Frontal cortex (tissue), 4 donors: ENCODE results near the gene EN1. TPM values are rescaled to one million over a fixed set of nuclear protein-coding genes. Genes with fewer than 3 reads are reported as not detected.

ENCODE experiments used
- DNase-seq, 2 donors: peaks; one replicate each; pipeline ENCODE4 v3.0.0; 2012; ENCODE audit warnings: low spot score in 2 of 2
- FAIRE-seq: peaks from 2 replicates; lab custom pipeline; 2012; peaks lifted over from hg19 to GRCh38; lab: Jason Lieb, UNC
- total RNA-seq: library from RNA; depleted of rRNA; stranded (reverse); fragments of >200 nt; gene quantifications from one replicate; pipeline ENCODE4 v1.2.3, GENCODE V29; 2014
- donor health status: control.
- donor health status: control.
- donor health status: control.

The EN1 gene
- total RNA-seq, 1 donor from 2014 or later: not detected

DNA sequence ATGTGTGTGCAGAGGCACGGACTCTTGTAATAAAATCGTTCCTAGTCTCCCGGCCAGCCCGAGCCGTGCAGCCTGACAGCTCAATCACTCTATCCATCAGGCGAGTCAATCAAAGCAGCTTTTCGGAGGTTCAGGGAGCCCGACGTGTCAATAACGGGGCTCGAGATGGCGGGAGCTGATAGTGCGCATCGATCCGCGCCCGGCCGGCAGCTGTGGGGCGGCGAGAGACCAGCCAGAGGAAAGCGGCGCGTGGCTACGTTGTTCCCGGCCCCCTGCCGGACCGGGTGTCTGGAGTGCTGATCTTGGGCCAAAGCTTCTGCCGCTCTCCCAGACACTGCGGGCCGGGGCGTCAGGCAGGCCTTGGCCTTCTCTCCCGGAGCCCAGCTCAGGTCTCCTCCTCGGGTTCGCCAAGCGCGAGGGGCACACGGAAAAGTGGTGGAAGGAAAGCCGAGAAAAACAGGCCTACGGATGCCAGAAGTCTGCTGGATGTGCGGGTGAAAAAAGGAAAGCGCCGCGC lies 2.4 kb downstream of the EN1 start:
- peak in 1 of 2 donors; percentile 19 for DNase-seq
- no peak for FAIRE-seq

DNA sequence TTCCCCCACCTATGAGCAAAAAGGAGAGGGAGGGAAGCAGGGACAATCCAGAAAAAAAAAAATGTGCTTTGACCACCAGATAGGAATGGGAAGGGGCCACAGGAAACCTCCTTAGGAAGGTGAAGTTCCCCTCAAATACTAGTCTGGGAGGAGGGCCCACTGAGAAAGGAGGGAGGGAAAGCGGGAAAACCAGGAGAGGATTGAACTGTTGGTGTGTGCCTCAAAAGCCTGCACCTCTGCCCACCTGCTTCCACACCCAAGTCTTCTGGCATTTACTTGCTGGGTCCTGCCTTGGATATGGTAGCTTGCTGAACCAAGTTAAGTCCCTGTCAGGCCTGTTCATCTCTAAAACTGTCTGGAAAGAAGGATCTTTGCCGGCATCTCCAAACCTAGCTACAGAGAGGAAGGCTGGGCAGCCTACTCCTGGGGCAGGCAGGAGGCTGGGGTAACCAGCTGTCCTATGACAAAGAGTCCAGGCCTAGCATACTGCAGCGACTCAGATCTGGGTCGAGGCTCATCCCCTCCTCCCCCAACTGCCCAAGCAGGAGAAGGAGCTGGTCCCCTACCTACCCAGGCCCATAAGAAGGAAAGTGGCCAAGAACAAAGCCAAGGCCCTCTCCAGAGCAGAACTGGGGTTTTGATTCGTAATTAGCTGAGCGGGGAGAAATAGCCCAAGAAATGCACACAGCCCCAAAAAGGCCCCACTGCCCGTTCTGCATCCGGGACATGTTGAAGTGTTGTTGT lies 3.0 kb downstream of the EN1 start:
- DNase-seq (peak in 1 of 2 donors; percentile 11), FAIRE-seq (no peak)

DNA sequence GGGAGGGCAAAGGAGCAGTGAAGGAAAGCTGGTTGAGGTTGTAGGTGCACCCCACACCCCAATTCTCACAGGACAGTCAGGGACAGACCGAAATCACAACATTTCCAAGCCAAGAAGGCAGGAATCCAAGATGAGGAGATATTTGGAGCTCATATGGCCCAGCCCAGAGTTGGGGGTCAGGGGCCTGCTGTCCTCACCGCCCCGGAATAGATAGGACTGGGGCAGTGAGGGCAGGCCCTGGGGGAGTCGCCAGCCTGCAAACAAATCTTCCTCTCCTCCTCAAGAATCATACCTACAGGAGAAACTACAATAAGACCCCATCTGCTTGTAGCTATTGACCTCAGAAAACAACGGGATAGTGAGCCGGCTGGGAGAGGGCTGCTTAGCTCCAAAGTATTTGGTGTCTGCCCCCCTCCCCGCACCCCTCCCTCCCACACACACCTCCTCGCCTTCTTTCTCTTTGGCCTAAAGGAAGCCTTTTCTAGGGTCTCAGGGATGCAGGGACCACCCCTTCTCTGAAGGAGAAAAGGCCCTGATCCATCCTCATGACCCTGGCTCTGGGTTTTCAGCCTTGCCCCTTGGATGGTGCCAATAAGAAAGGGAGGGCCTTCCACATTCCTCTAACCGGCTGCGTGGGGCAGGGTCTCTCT lies 3.8 kb downstream of the EN1 start:
- peak in 1 of 2 donors; percentile 14 for DNase-seq
- no peak for FAIRE-seq

DNA sequence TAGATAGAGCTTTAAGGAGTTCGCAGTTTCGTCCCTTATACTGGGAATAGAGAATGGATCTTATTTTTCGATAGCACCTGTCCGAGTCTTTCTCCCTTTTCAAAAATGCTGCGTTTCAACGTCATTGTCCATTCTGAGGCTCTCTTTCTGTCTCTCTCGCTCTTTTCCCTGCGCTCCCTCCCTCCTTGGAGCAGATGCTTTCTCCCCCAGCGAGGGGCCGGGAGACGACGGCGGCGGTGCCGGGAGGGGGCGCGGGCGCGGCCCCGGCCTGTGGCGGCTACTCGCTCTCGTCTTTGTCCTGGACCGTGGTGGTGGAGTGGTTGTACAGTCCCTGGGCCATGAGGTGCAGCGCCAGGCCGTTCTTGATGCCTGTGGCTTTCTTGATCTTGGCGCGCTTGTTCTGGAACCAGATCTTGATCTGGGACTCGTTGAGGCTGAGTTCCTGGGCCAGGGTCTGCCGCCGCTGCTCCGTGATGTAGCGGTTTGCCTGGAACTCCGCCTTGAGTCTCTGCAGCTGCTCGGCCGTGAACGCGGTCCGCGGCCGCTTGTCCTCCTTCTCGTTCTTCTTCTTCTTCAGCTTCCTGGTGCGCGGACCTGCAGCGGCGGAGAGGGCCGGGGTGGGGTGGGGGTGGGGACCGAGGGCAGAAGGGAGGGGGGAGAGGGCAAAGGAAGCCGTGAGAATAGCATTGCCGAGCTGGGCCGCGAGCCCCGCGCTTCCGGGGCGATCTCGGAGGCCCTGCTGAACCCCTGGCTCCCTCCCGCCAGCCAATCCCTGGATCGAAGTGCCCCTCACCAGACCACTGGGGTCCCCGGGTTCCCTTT lies 4.6 kb downstream of the EN1 start:
- DNase-seq (peak in 1 of 2 donors; percentile 35), FAIRE-seq (no peak)

DNA sequence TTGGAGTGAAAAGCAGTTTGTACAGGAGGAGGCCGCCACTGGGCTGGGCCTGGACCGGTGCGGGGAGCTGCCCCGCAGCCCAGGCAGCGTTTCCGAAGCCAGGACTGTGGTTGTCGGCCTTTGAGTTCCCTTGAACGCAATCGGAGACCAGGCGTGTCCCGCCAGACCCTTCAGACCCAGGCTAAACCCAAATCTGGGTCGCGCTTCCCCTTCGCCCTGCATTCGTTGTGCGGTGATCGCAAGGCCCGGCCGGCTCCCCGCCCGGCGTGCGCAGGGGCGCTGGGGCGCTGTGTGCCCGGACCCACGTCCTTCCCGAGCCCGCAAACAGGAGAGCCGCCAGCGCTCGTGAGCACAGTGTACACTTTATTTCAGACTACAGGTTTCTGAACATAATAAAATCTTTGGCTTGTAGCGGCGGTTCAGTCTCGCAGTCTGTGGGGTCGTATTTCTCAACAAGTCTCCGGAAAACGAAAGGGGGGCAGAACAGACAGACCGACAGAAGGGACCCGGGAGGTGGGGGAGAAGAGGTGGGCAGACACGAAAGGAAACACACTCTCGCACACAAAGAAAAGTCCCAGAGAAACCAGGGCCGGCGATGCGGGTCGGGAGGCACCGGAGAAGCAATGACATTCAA lies 5.5 kb downstream of the EN1 start:
- FAIRE-seq: no peak
- DNase-seq: peak in 1 of 2 donors; percentile 36

DNA sequence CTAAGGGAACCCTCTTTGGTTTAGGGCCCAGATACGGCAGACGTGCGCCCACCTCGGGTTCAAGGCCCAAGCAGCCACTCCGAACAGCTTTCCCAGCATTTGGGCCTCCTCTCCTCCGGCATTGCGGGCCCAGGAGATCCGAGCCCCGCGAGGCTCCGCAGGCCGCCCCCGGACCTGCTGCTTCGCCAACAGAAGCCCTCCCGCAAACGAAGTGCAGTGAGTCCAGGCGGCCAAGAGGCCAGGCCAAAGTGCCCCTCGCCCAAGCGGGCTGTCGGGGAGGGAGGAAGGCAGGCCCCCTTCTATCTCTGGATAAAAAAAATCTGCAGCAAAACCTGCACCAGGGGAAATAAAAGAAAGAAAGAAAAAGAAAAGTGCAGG lies 6.0 kb downstream of the EN1 start:
- peak in 1 of 2 donors; percentile 14 for DNase-seq
- no peak for FAIRE-seq

DNA sequence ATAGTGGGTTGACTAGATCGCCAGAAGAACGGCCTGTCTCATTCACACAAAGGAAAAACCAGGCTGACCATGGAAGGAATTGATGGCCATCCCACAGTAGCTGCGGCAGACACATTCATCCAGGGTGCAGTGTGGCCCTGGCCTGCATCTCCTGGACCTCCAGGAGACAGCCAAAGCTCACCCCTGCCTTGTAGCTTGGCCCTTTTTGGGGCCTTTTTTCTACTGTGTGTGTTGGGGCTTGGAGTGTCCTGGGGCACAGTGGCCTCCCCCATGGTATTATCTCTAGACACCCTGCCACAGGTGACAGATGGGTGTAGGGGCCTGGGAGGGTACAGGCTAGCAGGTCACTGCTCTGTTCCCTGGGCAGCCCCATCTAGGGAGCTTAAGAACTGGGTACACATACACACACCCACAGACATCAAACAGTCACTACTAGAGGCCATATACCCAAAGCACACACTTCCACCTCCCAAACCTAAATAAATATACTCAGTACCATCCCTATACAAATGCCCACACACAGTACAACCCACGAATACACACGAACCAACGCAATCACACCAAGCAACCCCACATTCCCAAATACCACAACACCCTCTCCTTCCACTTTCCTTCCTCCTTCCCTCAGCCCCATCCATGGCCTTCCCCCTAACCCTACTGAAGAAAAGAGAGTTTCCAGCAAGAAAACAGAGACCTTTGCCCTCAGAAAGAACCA lies 8.6 kb downstream of the EN1 start:
- peak in 1 of 2 donors; percentile 8 for DNase-seq
- no peak for FAIRE-seq

DNA sequence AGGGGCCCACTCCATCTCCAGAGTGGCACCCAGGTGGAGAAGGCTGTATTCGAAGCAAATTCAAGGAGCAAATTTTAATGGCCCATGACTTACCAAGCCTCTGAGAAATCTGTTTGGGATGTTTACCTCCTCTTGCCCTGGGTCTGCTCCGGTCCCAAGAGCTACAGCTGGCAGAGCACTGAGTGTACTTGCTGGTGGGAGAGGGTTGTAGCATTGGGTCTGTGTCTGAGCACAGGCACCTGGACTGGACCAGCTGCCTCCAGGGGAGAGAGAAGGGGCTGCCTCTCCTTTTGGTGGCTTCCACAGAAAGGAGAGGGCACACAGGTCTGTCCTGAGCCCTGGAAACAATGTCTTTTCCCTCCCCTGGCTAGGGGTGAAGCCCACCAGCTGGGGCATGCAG lies 9.8 kb downstream of the EN1 start:
- DNase-seq (peak in 1 of 2 donors; percentile 12), FAIRE-seq (no peak)

DNA sequence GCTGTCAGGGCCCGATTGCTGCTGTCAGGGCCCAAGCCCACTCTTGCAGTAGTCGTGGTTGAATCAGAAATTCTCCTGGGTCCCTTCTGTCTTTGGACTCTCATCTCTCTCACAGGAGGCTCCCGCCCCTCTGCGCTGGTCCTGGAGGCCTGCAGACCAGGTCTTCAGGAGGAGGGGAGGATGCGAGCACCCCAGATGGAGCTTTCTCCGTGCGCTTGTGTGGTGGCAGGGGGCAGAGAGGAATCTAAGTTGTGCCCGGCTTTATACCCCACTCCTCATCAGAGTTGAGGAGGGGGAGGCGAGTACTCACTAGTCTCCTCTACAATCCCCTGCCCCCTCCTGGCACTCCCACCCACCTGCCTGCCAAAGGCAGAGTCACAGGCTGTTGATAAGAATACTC lies 10.4 kb downstream of the EN1 start:
- no peak for FAIRE-seq
- peak in 1 of 2 donors; percentile 22 for DNase-seq

DNA sequence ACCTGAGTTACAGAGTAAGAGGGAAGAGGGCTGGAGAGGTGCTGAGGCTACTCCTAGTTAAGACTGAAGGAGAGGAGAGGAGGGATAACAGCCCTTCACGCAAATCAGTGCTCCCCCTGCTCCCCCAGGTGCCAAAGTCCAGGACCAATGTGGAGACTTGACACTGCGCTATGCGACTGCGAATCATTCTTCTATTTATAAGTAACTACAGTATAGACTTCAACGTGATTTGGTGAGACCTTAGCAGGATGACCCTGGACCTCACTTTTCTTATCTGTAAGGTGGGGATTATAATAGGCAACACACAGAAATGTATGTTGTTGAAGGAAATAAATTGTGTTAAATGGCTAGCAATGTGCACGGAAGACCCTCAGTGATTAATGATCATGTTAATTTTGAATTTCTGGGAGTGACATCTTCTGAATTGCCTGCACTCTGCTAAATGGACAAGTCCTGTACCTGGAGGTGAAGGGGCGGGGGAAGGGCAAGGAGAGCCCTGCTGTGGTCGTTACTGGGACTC lies 11.0 kb downstream of the EN1 start:
- DNase-seq (no peak), FAIRE-seq (no peak)

DNA sequence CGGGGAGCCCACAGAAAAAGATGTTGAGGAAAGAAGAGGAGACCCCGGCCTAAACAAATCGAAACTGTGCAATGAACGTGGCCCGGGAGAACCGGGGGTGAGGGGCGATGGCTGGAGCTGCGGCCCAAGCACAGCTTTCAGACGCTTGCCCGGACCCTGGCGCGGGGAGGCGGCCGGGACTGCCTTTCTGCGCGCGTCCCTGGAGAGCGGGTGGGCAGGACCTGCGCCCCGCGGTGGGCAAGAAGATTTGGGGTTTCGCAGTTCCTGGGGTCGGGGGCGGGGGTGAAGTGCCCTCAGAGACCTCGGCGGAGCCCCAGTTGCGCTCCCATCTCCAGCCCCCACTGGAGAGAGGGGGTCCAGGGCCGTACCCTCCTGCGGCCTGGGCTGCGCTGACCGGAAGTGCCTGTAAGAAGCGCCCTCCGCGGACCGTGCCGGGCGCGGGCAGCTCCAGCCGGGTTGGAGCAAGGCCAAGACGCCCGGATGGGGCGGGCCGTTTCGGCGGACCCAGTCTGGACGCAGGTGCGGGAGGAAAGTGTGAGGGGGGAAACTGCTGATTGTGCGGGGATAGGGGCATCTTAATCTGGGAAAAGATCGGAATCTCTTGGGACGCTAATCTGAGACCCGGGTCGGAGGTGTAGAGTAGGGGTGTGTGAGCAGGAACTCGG lies 11.6 kb downstream of the EN1 start:
- peak in 1 of 2 donors; percentile 32 for DNase-seq

DNA sequence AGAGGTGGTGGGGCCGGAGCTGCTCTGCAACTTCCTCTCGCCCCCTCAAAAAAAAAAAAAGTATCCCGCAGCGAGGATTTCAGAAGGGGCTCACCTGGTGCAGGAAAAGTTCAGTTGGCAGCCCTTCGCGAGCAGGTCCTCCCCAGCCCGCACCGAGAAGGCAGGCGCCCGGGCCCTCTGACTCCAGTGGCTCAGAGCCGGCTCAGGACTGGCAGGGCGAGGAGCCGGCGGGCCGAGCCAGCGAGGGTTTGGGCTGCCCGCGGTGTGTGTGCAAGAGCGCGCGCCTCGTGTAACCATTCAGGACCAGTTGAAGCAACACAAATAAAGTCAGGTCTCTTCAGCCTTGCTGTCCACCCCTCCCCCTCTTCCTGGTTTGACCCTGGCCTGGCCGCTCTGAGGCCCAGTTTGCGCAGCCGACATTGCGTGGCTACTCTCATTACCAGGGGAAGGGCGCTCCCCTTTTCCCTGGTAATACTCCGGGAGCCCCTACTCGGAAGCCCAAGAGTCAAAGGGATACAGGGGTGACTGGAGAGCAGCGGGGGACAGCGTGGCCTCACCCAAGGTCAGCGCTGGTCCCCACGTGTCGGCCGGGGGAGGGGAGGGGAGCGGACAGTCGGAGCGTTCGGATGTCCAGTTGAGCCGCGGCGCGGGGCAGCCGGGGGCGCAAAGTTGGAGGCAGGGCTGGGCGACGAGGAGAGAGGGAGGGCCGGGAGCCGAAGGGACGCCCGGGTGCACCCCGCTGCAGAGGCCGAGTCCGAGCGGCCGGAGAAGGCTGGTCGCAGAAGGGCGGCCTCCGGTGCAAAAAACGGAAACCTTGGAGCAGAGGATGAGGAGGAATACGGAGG lies 12.3 kb downstream of the EN1 start:
- no peak for FAIRE-seq
- peak in 1 of 2 donors; percentile 31 for DNase-seq

More for the DNA sequence above, 11.6 kb downstream of the EN1 start:
- no peak for FAIRE-seq

DNA sequence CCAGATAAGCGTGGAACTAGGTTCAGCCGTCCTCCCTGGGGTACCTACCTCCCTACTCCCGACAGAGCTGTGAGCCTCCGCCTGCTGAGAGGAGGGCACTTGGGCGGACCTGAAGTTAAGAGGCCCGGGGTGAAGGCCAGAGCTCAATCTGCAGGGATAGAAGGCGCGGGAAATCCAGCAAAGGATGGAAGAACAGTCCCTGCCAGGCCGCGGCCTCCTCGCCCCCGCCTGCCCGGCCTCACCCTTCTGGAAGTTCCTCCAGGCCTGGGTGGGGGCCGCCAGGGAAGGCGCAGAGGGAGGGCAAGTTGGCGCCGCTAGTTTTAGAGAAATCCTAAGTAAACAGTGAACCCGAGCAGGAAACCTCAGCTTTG lies 13.0 kb downstream of the EN1 start:
- DNase-seq (peak in 1 of 2 donors; percentile 12), FAIRE-seq (no peak)

DNA sequence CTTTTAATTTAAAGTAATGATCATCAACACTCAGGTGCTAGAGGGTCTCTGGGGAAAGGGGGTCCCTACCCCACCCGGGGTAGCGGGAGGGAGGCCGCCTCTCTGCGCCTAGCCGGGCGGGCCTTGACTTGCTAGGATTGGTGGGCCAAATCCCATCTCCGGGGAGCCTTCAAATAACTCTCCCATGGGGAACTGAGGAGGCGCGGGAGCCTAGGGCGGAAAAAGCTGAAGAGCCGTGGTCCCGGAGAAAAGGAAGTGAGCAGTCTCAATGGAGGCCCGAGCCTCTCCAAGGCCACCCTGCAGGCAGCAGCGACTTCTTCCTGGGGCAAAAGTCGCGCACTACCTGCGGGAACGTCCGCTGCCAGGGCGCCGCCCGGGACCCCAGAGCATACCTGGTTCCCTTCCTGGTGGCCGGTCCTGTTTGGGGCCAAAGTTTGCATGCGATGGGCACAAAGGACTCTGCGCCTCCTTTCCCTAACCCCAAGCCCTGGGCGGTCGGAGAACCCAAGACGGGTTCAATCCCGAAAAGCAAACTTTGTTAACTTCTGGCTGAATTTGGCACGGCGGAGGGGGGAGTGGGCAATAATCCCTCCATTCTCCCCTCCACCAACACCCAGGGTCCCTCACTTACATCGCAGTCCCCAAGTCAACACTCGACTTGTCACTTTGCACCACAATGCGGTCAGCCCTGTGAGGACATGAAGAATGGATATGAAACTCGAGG lies 13.6 kb downstream of the EN1 start:
- FAIRE-seq (no peak), DNase-seq (peak in 1 of 2 donors; percentile 9)

DNA sequence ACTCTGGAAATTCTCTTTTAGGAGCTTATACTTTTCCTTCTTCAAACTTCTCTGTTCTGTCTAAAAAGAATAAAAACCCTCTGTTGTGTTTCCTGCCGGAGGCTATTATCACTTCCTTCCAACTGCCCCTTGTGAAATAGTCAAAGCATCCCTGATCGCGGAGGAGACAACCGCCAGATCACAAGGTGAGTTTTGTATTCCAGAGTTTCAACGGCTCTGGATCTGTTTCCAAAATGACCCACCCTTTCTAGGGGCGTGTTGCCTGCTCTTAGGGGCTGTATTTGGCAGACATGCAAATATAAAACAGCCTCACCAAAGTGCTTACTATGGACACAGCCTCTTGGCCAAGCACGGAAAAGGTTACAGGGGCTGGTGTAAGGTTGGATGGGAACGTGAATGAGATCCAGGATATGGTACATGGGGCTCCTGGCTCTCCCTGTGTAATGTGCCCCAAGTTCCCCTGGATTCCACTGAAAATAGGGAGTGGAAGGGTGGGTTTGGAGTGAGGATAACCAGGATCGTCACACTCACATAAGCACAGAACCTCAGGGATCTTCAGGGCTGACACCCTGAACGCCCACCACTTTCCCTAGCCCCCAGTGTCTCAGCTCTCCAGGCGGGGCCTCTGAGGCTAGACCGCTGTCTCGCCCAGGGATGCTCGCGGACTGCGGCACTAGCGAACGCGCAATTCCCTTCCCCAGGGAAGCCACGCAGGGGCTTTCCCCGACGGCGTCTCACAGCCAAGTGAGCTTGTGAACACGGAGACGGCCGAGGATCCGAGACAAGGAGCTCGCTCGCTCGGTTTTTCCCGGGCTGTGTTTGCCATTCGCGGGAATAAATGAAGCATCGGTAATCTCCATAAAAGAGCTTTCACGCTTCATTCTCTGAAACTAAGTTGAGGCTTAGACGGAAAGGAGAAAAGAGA lies 14.4 kb downstream of the EN1 start:
- FAIRE-seq (no peak), DNase-seq (no peak)
